Activated CD4-positive, alpha-beta T cell treated with anti-CD3 and anti-CD28 coated beads, Interleukin-2, amount 50 U/mL, for 48 hours (primary cell): Measurements from ENCODE around the gene MYOT.

Source experiments
- DNase-seq, 2 experiments: peaks; one replicate each; pipeline ENCODE4 v3.0.0-alpha.2; 2020

MYOT gene

GRCh38 chr5:137902408-137903133 lies 34.9 kb downstream of the MYOT start:
- no peak for DNase-seq

GRCh38 chr5:137914758-137915157 lies 47.1 kb downstream of the MYOT start:
- no peak for DNase-seq

GRCh38 chr5:137916923-137917322 lies 49.3 kb downstream of the MYOT start:
- no peak for DNase-seq

- DNase-seq = no peak
These were observed 54.3 kb downstream of the MYOT start for GRCh38 chr5:137921931-137922330.

- DNase-seq = no peak
These were observed 56.2 kb downstream of the MYOT start for GRCh38 chr5:137923856-137924255.

- DNase-seq = no peak
These were observed 65.1 kb downstream of the MYOT start for GRCh38 chr5:137932800-137933199.

GRCh38 chr5:137933491-137933911 lies 65.8 kb downstream of the MYOT start:
- DNase-seq = no peak

GRCh38 chr5:137935190-137935589 lies 67.5 kb downstream of the MYOT start:
- no peak for DNase-seq

GRCh38 chr5:137935694-137936093 lies 68.0 kb downstream of the MYOT start:
- no peak for DNase-seq
